Neural cell (in vitro differentiated cells): ENCODE data around the gene MRRF. TPM values are rescaled to one million over a fixed set of nuclear protein-coding genes. Genes with fewer than 3 reads are reported as not detected.

Experiments
- H2AFZ ChIP-seq: fragments of 200-600, 300-800 bp; sonication (generic), shearing (Covaris generic); 2 replicates; pipeline ENCODE4 v1.6.0; 2014; ENCODE audit warnings: low read depth, mild to moderate bottlenecking, antibody characterized with exemption, low read length, moderate library complexity
- H3F3A ChIP-seq: fragments of 200-600 bp; shearing (Covaris generic); 2 replicates; pipeline ENCODE4 v1.6.1; 2016; ENCODE audit warnings: mild to moderate bottlenecking, moderate library complexity, mixed read lengths, antibody characterized with exemption, low read length; ENCODE audit not compliant: insufficient read depth, poor library complexity, severe bottlenecking
- H3K27ac ChIP-seq: fragments of 200-600, 300-800 bp; sonication (generic), shearing (Covaris generic); 2 replicates; pipeline ENCODE4 v1.5.1; 2014; ENCODE audit warnings: mild to moderate bottlenecking, low read length, moderate library complexity
- H3K27me3 ChIP-seq: fragments of 300-800, 200-600 bp; sonication (generic), shearing (Covaris generic); 2 replicates; pipeline ENCODE4 v1.6.0; 2014; ENCODE audit warnings: mild to moderate bottlenecking, low read depth, low read length, moderate library complexity; ENCODE audit not compliant: insufficient read depth
- H3K36me3 ChIP-seq: fragments of 300-800, 200-600 bp; sonication (generic), shearing (Covaris generic); 2 replicates; pipeline ENCODE4 v1.5.1; 2014; ENCODE audit warnings: mild to moderate bottlenecking, antibody characterized with exemption, low read length, moderate library complexity; ENCODE audit not compliant: insufficient read depth
- H3K4me2 ChIP-seq: fragments of 300-800, 200-600 bp; sonication (generic), shearing (Covaris generic); 2 replicates; pipeline ENCODE4 v1.6.0; 2014; ENCODE audit warnings: mild to moderate bottlenecking, low read length
- H3K4me3 ChIP-seq: fragments of 300-800, 200-600 bp; sonication (generic), shearing (Covaris generic); 2 replicates; pipeline ENCODE4 v1.5.1; 2014; ENCODE audit warnings: mild to moderate bottlenecking, low read length, moderate library complexity
- H3K79me2 ChIP-seq: fragments of 200-600 bp; shearing (Covaris generic); replicated peaks from 2 replicates; pipeline ENCODE4 v1.6.0; 2014; ENCODE audit warnings: mild to moderate bottlenecking, low read length, moderate library complexity; ENCODE audit not compliant: insufficient read depth
- H3K9ac ChIP-seq: fragments of 300-800, 200-600 bp; sonication (generic), shearing (Covaris generic); 2 replicates; pipeline ENCODE4 v1.6.1; 2016; ENCODE audit warnings: mild to moderate bottlenecking, low read length, mixed read lengths
- H3K9me2 ChIP-seq: fragments of 200-600 bp; shearing (Covaris generic); 2 replicates; pipeline ENCODE4 v1.6.1; 2016; ENCODE audit warnings: mild to moderate bottlenecking, low read length, mixed read lengths; ENCODE audit not compliant: insufficient read depth
- H3K9me3 ChIP-seq: fragments of 200-600, 300-800 bp; sonication (generic), shearing (Covaris generic); 2 replicates; pipeline ENCODE4 v1.6.1; 2016; ENCODE audit warnings: mild to moderate bottlenecking, mixed run types, low read length, moderate library complexity, mixed read lengths
- H4K20me1 ChIP-seq: fragments of 200-600 bp; shearing (Covaris generic); 2 replicates; pipeline ENCODE4 v1.6.1; 2016; ENCODE audit warnings: mild to moderate bottlenecking, mixed run types; ENCODE audit not compliant: insufficient read depth
- CTCF ChIP-seq: fragments of 450-650 bp; IDR thresholded peaks from 2 replicates; pipeline ENCODE4 v1.5.1; 2014; ENCODE audit warnings: antibody characterized with exemption, mild to moderate bottlenecking, moderate library complexity; ENCODE audit not compliant: poor library complexity, severe bottlenecking
- EP300 ChIP-seq: fragments of 450-650 bp; conservative IDR thresholded peaks from 2 replicates; pipeline ENCODE4 v1.6.1; 2014; ENCODE audit warnings: antibody characterized with exemption, mild to moderate bottlenecking, moderate library complexity; ENCODE audit not compliant: poor library complexity, severe bottlenecking
- EZH2 ChIP-seq: fragments of 200-600, 300-800 bp; shearing (Covaris generic), sonication (generic); IDR thresholded peaks from 2 replicates; pipeline ENCODE4 v1.6.1; 2014; ENCODE audit warnings: antibody characterized with exemption, low read length, borderline replicate concordance, mild to moderate bottlenecking; ENCODE audit not compliant: insufficient read depth, poor library complexity, severe bottlenecking
- MXI1 ChIP-seq: fragments of 450-650 bp; conservative IDR thresholded peaks from 2 replicates; pipeline ENCODE4 v1.6.1; 2014; ENCODE audit warnings: antibody characterized with exemption, mild to moderate bottlenecking; ENCODE audit not compliant: poor library complexity, severe bottlenecking
- POLR2AphosphoS5 ChIP-seq: IDR thresholded peaks from 2 replicates; pipeline ENCODE4 v1.6.1; 2012
- RAD21 ChIP-seq: fragments of 450-650 bp; conservative IDR thresholded peaks from 2 replicates; pipeline ENCODE4 v1.6.1; 2014; ENCODE audit warnings: antibody characterized with exemption, mild to moderate bottlenecking, moderate library complexity
- REST ChIP-seq: IDR thresholded peaks from 2 replicates; pipeline ENCODE4 v1.6.1; 2012; ENCODE audit warnings: borderline replicate concordance
- SMC3 ChIP-seq: fragments of 450-650 bp; conservative IDR thresholded peaks from 2 replicates; pipeline ENCODE4 v1.6.1; 2014; ENCODE audit warnings: antibody characterized with exemption, mild to moderate bottlenecking, moderate library complexity; ENCODE audit not compliant: poor library complexity
- TAF1 ChIP-seq: IDR thresholded peaks from 2 replicates; pipeline ENCODE4 v1.6.1; 2012; ENCODE audit warnings: low read depth
- polyA plus RNA-seq: library from polyadenylated mRNA; depleted of rRNA; stranded (reverse); fragments of >200 nt; gene quantifications from 2 replicates; pipeline ENCODE4 v1.2.3, GENCODE V29; 2014

The MRRF gene
- polyA plus RNA-seq, 1 donor from 2014 or later = 40.7 TPM

GRCh38 chr9:122254761-122255160 lies 9.9 kb upstream of the MRRF start:
- TF ChIP-seq RAD21 = no peak
- no peak for TF ChIP-seq POLR2AphosphoS5
- TF ChIP-seq SMC3 = no peak
- no peak for TF ChIP-seq EP300
- no peak for TF ChIP-seq REST
- TF ChIP-seq CTCF = no peak
- no peak for TF ChIP-seq EZH2
- TF ChIP-seq MXI1 = no peak
- no peak for TF ChIP-seq TAF1
- peaks cover 4% of the 10 kb centered on the region for H3K79me2 ChIP-seq
- no peak overlapping the region for H3K27ac ChIP-seq
- no peaks in the 10 kb centered on the region for H3F3A ChIP-seq
- no peak overlapping the region for H3K9ac ChIP-seq
- H3K9me3 ChIP-seq = no peaks in the 10 kb centered on the region
- H3K4me3 ChIP-seq = no peak overlapping the region
- H3K9me2 ChIP-seq = no peaks in the 10 kb centered on the region
- no peak overlapping the region for H2AFZ ChIP-seq
- H3K36me3 ChIP-seq = peaks cover 5% of the 10 kb centered on the region
- no peak overlapping the region for H3K4me2 ChIP-seq
- no peaks in the 10 kb centered on the region for H3K27me3 ChIP-seq
- H4K20me1 ChIP-seq = no peaks in the 10 kb centered on the region

- no peaks in the 10 kb centered on the region for H3K9me2 ChIP-seq
- no peak overlapping the region for H3K9ac ChIP-seq
- no peak overlapping the region for H3K27ac ChIP-seq
- no peaks in the 10 kb centered on the region for H4K20me1 ChIP-seq
- no peaks in the 10 kb centered on the region for H3K9me3 ChIP-seq
- H3F3A ChIP-seq = no peaks in the 10 kb centered on the region
- H3K36me3 ChIP-seq = peaks cover 5% of the 10 kb centered on the region
- H3K4me2 ChIP-seq = no peak overlapping the region
- no peak overlapping the region for H2AFZ ChIP-seq
- no peaks in the 10 kb centered on the region for H3K27me3 ChIP-seq
- TF ChIP-seq REST (no peak), SMC3 (no peak), CTCF (no peak), EP300 (no peak), EZH2 (no peak), TAF1 (no peak), RAD21 (no peak), MXI1 (no peak), POLR2AphosphoS5 (no peak)
- peaks cover 4% of the 10 kb centered on the region for H3K79me2 ChIP-seq
- no peak overlapping the region for H3K4me3 ChIP-seq
Observed at GRCh38 chr9:122256206-122256605, 8.5 kb upstream of the MRRF start.
